Activated naive CD4-positive, alpha-beta T cell treated with Interleukin-2 at 50 U/mL for 16 hours (primary cell): ENCODE measurements around the gene MEG3.
"Not testable (repeated sequence)": the region's sequence is repeated elsewhere in the genome, so short reads cannot be mapped to it uniquely, and the experiment has no call there.

Experiments used
- DNase-seq: peaks from one replicate; pipeline ENCODE4 v3.0.0-alpha.2; 2020

MEG3 gene

DNA sequence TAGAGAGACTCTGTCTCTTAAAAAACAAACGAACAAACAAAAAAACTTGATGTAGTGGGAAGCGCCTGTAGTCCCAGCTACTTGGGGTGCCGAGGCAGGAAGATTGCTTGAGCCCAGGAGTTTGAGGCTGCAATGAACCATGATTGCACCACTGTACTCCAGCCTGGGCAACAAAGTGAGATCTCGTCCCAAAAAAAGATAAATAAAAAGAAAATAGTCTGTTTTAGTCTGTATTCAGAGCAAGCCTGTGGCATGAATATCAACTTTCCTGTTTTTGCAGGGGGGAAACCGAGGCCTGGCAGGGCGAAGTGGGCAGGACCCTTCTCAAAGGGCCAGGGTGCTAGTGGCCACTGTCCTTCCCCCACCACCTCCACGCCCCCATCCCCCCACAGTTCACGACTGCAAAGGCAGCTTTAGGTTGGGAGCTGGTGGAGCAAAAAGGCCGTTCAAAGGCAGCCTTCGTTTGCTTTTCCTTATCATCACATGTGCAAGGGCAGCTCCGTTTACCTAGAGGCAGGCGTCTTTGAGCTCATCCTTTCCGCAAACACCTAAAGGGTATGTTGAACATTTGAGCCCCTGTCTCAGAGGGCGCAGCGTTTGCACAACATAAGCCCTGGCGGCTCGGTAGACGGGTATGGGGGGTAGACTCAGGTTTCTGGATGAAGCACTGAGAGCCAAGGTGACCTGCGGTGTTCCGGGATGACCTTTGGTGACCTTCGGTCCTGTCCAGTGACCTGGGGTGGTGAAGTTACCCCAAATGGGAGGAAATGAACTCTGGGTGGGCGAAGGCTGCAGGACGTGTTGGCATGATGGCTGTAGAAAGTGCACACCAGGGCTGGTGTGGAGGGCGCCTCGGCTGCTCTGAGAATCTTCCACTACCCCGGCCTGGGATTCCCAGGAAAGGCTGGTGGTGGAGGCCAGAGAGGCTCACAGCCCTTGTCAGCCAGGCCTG lies 8.7 kb upstream of the MEG3 start:
- no peak for DNase-seq

DNA sequence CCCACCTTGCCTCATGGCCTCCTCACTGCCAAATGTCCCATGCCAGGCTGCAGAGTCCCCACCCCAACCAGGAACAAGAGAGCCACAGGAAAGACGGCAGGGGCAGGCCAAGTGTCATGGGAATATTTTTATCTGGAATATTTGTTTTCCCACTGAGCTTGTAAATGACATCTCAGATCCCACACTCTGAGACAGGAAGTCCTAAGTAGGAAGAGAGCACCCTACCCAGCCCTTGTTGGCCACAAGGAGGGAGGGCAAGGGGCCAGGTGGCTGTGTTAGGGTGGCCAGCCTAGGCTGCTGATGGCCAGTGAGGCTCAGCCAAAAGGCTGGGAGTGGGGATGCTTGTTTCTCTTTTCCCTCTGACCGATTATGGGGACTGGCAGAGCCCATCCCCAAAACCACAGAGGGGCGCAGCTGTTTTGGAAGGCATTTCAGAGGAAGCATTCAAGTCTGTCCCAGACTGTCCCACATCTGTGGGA lies 7.7 kb upstream of the MEG3 start:
- DNase-seq, result no peak

DNA sequence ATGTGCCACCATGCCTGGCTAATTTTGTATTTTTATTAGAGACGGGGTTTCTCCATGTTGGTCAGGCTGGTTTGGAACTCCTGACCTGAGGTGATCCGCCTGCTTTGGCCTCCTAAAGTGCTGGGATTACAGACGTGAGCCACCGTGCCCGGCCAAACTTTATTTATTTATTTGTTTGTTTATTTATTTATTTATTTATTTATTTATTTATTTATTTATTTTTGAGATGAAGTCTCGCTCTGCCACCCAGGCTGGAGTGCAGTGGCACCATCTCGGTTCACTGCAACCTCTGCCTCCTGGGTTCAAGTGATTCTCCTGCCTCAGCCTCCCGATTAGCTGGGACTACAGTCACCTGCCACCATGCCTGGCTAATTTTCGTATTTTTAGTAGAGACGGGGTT lies 7.0 kb upstream of the MEG3 start:
- DNase-seq, result not testable (repeated sequence)

DNA sequence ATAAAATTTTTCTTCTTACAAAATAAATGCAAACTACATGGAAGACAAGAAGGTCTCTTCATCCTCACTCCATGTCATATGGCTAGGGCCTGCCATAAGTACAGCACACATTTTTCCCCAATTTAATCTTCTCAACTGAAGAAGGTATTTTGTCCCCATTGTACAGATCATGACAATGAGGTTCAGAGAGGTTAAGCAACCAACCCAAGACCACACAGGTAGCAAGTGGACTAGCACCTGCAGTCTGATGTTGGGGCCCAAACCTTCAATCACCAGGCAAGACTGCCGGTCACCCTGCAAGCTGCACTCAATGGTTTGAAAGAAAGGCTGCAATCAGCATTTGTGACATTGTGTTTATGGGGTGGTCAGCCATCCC lies 6.5 kb upstream of the MEG3 start:
- DNase-seq, result no peak

DNA sequence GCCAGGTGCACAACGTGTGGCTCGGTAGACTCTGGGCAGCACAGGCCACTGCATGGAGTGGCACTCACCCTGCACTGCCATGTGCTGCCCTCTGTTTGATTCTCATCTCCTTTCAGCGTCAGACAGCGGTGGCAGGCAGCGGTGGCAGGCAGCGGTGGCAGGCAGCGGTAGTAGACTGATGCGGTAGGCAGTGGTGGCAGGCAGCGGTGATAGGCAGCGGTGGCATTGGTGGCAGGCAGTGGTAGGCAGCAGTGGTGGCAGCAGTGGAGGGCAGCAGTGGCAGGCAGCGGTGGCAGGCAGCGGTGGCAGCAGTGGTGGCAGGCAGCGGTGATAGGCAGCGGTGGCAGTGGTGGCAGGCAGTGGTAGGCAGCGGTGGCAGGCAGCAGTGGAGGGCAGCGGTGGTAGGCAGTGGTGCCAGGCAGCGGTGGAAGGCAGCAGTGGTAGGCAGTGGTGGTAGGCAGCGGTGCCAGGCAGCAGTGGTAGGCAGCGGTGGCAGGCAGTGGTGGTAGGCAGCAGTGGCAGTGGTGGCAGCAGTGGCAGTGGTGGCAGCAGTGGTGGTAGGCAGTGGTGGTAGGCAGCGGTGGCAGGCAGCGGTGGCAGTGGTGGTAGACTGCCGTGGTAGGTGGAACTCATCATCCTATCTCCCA lies 6.0 kb upstream of the MEG3 start:
- no peak for DNase-seq

DNA sequence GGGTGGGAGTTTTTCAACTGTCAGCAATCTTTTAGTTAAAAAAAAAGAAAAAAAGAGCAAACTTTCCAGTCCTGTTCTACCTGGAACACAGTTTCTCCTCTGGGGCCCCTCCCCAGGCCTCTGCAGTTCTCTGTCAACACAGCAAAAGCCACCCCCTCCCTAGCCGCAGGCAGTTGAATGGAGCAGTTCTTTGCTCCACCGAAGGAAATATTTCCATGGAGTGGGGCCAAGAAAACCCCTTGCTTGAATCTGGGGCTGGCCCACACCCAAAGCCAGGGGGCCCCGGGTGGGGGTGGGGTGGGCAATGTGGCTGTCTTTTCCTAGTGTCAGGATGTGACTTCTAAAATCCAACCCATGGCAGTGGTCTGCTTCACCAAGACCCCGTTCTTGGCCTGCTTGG lies 5.0 kb upstream of the MEG3 start:
- no peak for DNase-seq

DNA sequence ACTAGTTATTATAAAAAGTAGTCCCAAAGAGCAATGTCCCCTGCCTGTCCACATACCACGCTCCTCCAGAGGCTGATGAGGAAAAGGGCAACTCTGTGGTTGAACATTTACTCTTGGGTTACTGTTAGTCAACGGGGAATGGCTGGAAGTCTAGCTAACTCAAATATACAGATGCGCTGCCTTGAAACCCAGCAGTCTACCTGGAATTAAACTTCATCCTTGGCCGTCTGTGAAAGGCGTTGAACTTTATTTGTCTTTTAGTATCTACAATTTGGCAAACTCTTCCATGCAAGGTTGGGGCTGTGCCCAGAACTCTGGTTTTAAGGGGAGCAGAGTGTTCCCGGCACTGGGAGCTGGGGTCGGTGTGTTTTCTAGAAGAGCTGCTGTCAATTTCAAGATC lies 3.9 kb upstream of the MEG3 start:
- DNase-seq, result no peak

DNA sequence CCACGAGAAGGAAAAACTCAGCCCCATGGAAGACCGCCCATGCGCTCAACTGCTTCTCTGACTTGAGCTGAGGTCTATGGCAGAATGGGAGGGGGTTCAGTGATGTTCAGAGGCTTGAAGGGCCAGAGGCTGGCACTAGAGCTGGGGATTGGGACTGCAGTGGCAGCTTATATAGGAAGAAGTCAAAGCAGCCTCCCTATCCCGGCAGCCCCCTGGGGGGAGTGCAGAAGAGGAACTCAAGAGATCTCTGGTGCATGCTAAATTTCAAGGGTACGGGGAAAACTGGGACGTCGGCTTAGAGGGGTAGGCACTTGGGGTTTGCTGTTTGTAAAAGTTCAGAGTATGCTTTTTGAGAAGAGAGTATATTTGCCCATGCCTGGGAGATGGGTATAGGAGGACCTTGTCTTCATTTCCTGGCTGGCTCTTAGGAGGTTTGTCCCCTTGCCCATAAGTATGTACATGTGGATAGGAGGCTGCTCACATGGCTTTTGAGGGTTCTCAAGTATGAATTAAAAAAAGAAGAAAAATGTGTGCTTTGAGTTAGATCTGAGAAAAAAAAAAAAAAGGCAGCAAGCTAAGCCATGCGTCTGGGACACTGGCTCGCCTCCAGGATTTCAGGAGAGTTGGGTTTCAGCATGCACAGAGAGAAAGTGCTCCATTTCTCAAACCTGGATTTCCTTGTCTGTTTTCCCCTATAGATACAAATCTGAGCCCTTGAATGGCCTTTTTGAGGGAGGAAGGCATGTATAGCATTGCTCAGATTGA lies 3.2 kb upstream of the MEG3 start:
- DNase-seq, result no peak

DNA sequence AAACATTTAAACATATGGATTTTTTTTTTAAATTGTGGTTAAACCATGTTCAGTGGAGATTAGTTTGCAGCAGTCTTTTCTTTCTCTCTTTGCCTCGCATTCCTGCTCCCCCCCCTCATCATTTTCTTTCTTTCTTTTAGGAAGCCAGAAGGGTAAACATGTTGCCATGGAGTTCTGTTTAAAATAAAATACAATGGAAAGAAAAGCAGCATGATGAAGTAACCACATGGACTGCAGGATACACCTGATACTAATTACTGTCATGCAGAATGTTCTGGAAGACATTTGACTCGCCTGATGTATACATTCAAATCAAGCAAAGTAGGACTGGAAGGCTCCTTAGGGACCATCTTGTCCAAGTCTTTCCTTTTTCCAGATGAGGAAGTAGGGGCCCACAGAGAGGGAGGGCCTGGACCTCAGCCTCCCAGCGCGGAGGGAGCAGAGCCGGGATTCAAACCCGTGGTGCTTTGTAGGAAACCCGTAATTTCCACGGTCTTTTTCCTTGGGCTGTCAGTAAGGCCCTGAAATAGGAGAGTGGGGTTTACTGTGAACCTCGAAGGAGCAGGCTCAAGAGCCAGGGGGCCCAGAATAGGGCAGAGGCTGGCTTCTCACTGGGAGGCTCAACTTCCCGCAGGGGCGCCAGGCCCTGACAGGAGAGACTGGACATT lies 2.4 kb upstream of the MEG3 start:
- DNase-seq, result no peak

DNA sequence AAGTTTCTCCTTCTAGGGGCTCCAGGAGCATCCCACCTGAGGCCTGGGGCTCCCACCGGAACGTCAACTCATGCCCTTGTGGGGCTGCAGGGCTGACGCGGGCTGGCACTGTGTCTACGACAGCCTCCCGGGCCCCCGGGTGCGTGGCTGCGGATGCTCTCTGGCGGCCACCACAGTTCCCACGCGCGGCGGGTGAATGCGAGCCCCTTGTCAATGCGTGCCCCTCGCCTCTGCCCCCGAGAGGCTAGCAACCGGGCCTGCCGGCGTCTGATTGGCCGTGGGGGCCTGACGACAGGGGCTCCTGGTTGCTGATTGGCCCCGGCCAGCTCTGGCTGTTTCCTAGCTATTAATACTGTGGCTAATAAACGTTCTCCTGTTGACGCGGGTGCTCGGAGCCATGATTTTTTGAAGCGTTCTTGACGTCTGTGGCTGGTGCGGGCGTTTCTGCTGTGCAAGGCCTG lies 1.8 kb upstream of the MEG3 start:
- no peak for DNase-seq

DNA sequence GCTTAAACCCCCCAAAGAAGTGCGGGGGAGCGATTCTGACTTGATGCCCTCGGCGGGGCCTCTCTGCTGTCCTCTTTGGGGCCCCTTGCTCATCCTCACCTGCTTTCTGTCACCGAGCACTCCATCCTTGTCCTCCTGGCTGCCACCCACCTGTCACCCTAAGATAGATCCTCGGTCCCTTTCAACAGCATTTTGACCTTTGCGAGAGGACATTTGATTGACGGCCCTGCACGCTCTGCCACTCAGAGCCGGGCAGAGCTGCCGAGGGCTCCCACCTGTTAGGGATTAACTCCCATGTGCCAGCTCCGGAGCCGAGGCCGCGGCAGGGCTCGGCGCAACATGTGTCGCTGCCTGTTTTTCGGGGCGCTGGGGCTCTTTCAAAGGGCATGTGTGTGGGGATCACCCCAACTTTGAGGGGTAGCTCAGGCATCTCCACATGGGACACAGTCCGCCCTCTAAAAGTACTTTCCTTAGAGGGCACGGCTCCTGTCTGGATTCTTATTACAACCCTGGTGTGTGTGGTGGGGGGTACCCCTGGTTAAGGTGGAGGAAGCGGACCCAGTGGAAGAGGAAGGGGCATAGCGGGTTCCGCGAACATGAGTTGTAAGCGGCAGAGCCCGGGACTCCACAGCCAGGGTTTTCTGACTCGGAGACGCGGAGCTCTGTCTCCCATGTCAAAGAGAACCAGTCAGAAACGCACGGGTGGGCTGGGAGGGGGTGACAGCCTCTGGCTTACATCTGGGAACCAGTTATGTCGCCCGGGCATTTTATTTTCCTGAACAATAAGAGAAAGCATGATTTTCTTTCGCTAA lies 811 bp upstream of the MEG3 start:
- no peak for DNase-seq

DNA sequence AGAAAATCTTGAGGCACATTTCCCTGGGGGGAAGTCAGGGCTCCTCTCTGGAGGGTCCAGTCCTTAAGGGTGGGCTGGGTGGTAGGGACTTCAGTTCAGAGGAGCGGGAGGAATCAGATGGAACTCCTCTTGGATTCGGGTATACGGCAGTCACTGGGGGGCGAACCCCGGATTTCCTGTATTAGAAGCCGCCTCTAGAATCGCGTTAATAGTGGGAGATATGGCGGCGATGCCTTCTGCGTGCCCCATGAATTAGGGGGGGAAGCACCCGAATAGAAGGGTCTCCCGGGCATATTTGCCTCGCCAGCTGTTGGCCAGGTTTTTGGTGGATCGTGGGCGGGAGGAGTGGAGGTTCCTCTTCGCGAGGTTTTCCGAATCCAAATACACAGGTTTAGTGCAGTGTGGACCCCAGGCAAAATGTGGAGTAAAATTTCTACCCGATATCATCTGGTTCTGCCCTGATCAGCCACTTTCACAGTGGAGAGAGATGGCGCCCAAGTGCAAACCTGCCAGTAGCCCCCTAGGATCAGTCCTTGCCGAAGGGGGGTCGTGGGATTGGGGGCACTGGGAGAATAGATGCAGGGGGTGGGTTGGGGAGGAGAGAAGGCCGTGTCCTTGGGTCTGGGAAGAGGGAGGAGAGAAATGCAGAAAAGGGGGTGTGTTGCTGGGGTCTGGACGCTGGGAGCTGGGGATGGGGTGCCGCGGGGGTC lies 628 bp downstream of the MEG3 start:
- no peak for DNase-seq

DNA sequence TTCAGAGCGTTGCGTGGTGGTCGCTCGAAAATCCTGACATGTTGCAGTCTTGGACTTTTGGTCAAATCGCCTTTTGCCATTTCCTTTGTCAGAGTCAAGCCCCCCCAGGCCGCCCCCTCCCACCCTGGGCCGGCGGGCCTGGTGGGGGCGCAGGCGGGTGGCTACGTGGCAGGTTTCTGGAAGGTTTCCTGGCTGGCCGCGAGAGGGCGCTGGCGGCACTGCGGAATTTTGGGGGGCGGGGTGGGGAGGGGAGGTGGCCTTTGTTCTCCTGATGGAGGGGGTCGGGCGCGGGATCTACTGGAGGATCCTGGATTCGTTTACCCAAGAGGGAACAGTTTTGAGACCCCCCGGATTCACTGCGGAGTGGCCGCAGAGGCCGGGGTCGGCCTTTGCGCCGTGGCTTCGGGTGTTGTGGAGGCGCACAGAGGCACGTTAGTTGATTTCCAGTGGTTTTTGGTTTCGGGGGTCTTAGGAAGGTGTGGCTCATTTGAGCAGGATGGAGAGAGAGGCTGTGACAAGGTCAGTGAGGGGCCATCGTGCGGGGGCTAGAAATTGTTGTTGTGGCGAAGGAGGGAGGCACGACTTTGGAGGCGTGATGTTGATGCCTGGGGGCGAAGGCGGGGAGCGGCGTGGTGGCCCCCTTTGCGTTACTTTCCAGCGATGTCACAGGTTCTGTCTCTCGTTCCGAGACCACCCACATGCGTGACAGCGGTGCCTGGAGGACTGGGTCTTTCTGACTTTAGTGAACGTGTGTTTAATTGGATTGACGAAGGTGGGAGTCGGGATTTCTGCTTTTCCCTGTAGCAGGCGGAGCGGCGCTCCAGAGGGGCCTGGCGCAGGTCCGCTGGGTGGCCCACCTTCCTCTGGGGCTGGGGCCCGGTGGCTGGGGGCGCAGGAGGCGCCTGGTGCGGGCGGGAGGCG lies 1.4 kb downstream of the MEG3 start:
- DNase-seq, result no peak

DNA sequence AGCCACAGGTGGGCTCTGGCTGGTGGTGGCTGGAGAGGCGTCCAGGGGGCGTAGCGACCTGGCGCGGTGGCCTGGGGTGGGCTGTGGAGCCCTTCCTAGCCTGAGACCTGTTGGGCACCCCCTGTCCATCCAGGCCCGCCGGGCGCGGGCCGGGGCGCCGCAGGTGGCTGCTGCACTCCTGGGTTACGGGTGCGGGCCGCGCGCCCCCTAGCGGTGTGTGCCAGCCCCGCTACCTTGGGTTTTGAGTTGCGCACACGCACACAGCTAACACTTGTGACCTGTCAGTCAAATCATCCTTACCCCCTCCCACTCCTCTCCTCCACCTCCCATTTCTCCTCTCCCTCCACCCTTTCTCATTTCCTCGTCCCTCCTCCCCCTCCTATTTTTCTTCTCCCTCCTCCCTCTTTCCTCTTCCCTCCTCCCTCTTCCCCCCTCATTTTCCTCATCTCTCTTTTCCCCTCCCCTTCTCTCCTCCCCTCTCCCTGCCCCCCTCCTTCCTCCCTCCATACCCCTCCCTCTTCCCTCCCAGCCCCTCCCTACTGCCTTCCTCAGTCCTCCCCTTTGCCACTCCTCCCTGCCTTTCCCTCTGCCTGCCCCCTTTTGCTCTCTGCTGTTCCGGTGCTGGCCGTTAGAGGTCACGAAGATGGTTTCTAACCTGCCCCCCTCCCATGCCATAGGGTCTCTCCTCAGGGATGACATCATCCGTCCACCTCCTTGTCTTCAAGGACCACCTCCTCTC lies 2.3 kb downstream of the MEG3 start:
- DNase-seq, result no peak

DNA sequence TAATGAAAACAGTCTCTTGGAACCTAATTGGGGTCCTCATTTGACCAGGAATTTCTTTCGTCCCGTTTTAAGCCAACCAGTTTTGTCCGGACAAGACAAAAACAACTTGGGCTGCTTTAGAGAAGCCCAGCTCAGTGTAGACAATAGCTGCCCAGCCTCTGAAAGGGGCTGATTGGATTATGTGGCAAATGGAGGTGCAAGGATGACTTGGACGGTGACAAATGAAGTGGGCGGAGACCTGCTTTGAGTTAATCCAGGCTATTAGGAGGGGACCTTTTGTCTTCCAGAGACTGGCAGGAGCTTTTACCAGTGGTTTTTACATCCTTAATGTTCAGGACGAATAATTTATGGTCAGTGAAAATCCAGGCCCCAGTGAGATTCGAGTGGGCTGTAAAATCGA lies 4.8 kb downstream of the MEG3 start:
- no peak for DNase-seq

DNA sequence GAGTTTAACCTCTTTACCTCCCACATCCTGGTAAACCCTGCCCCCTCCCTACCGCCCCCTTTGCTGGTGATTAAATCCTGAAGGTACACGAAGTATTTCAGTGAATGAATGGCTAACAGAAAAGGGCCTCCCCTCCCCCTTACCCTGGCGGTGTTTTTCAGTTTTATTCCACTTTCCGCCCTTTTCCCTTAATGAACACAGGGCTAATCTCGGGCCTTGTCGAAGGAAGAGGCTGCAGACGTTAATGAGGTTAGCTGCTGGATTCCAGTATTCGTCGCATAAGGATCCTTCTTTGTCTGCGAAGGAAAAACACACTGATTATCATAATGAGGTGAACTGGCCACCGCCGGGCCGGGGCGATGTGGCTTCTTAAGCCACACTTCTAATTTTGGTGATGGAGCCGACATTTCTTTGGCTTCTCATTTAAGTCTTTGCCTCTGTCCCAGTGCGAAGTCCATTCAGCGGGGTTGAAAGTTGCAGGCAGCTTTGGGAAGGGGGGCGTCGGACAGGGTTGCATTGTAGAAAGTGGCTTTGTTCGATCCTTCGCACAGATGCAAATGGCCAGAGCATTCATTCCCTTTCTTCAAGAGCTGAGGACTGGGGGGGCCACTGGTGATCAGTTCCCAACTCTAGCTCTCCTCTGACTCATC lies 6.5 kb downstream of the MEG3 start:
- DNase-seq, result no peak

DNA sequence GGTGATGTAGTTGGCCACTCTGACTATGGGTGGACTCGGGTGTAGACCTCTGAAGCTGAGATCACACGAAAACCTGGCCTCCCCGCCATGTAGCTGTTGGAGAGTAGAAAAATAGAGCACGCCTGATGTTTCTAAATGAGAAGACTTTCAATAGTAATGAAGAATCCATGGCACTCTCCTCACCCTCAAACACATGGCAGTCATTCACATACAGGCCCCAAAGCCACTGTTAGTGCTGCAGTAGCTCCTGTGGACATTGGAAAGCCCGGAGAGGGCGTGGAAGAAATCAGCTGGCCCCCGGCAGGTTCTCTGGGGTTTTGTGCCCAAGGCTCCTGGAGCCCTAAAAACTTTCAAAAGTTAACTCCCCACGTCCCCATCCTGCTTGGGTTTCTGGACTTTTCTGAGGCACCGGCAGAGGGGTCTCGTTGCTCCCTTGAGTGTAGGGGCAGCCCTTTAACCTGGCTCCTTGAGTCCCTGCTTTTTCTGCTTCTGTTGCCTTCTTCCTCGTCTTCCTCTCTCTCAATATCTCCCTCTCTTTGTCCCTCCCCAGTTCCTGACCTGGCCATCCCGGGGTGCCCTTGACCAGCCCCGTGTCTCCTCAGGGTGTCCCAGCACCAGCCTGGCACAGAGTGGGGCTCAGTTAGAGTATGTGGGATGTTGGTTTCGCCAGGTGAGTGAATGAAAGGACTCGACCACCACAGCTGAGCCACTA lies 8.3 kb downstream of the MEG3 start:
- DNase-seq, result no peak
